GM19467 (cell line): Measurements from ENCODE around the gene IZUMO4.

ENCODE experiments used
- ATAC-seq: cut with Tn5 transposase; IDR thresholded peaks from one replicate; pipeline ENCODE4 v1.9.1; 2021; ENCODE audit warnings: mild to moderate bottlenecking, moderate library complexity; ENCODE audit not compliant: unreplicated experiment

IZUMO4 gene

GRCh38 chr19:2142173-2142829, 45.6 kb downstream of the IZUMO4 start:
- ATAC-seq, result no peak

GRCh38 chr19:2144190-2144589, 47.5 kb downstream of the IZUMO4 start:
- no peak for ATAC-seq

GRCh38 chr19:2145831-2146241, 49.1 kb downstream of the IZUMO4 start:
- ATAC-seq, result no peak

- ATAC-seq, result no peak
Observed at GRCh38 chr19:2148482-2149135, 51.9 kb downstream of the IZUMO4 start.
